Neural cell (in vitro differentiated cells): ENCODE measurements around the gene CIB4. TPM values are rescaled to one million over a fixed set of nuclear protein-coding genes. Genes with fewer than 3 reads are reported as not detected.

Experiments used
- H2AFZ ChIP-seq: fragments of 200-600, 300-800 bp; sonication (generic), shearing (Covaris generic); 2 replicates; pipeline ENCODE4 v1.6.0; 2014; ENCODE audit warnings: low read depth, mild to moderate bottlenecking, antibody characterized with exemption, low read length, moderate library complexity
- H3F3A ChIP-seq: fragments of 200-600 bp; shearing (Covaris generic); 2 replicates; pipeline ENCODE4 v1.6.1; 2016; ENCODE audit warnings: mild to moderate bottlenecking, moderate library complexity, mixed read lengths, antibody characterized with exemption, low read length; ENCODE audit not compliant: insufficient read depth, poor library complexity, severe bottlenecking
- H3K27ac ChIP-seq: fragments of 200-600, 300-800 bp; sonication (generic), shearing (Covaris generic); 2 replicates; pipeline ENCODE4 v1.5.1; 2014; ENCODE audit warnings: mild to moderate bottlenecking, low read length, moderate library complexity
- H3K27me3 ChIP-seq: fragments of 300-800, 200-600 bp; sonication (generic), shearing (Covaris generic); 2 replicates; pipeline ENCODE4 v1.6.0; 2014; ENCODE audit warnings: mild to moderate bottlenecking, low read depth, low read length, moderate library complexity; ENCODE audit not compliant: insufficient read depth
- H3K36me3 ChIP-seq: fragments of 300-800, 200-600 bp; sonication (generic), shearing (Covaris generic); 2 replicates; pipeline ENCODE4 v1.5.1; 2014; ENCODE audit warnings: mild to moderate bottlenecking, antibody characterized with exemption, low read length, moderate library complexity; ENCODE audit not compliant: insufficient read depth
- H3K4me2 ChIP-seq: fragments of 300-800, 200-600 bp; sonication (generic), shearing (Covaris generic); 2 replicates; pipeline ENCODE4 v1.6.0; 2014; ENCODE audit warnings: mild to moderate bottlenecking, low read length
- H3K4me3 ChIP-seq: fragments of 300-800, 200-600 bp; sonication (generic), shearing (Covaris generic); 2 replicates; pipeline ENCODE4 v1.5.1; 2014; ENCODE audit warnings: mild to moderate bottlenecking, low read length, moderate library complexity
- H3K79me2 ChIP-seq: fragments of 200-600 bp; shearing (Covaris generic); replicated peaks from 2 replicates; pipeline ENCODE4 v1.6.0; 2014; ENCODE audit warnings: mild to moderate bottlenecking, low read length, moderate library complexity; ENCODE audit not compliant: insufficient read depth
- H3K9ac ChIP-seq: fragments of 300-800, 200-600 bp; sonication (generic), shearing (Covaris generic); 2 replicates; pipeline ENCODE4 v1.6.1; 2016; ENCODE audit warnings: mild to moderate bottlenecking, low read length, mixed read lengths
- H3K9me2 ChIP-seq: fragments of 200-600 bp; shearing (Covaris generic); 2 replicates; pipeline ENCODE4 v1.6.1; 2016; ENCODE audit warnings: mild to moderate bottlenecking, low read length, mixed read lengths; ENCODE audit not compliant: insufficient read depth
- H3K9me3 ChIP-seq: fragments of 200-600, 300-800 bp; sonication (generic), shearing (Covaris generic); 2 replicates; pipeline ENCODE4 v1.6.1; 2016; ENCODE audit warnings: mild to moderate bottlenecking, mixed run types, low read length, moderate library complexity, mixed read lengths
- H4K20me1 ChIP-seq: fragments of 200-600 bp; shearing (Covaris generic); 2 replicates; pipeline ENCODE4 v1.6.1; 2016; ENCODE audit warnings: mild to moderate bottlenecking, mixed run types; ENCODE audit not compliant: insufficient read depth
- EP300 ChIP-seq: fragments of 450-650 bp; conservative IDR thresholded peaks from 2 replicates; pipeline ENCODE4 v1.6.1; 2014; ENCODE audit warnings: antibody characterized with exemption, mild to moderate bottlenecking, moderate library complexity; ENCODE audit not compliant: poor library complexity, severe bottlenecking
- EZH2 ChIP-seq: fragments of 200-600, 300-800 bp; shearing (Covaris generic), sonication (generic); IDR thresholded peaks from 2 replicates; pipeline ENCODE4 v1.6.1; 2014; ENCODE audit warnings: antibody characterized with exemption, low read length, borderline replicate concordance, mild to moderate bottlenecking; ENCODE audit not compliant: insufficient read depth, poor library complexity, severe bottlenecking
- MXI1 ChIP-seq: fragments of 450-650 bp; conservative IDR thresholded peaks from 2 replicates; pipeline ENCODE4 v1.6.1; 2014; ENCODE audit warnings: antibody characterized with exemption, mild to moderate bottlenecking; ENCODE audit not compliant: poor library complexity, severe bottlenecking
- POLR2AphosphoS5 ChIP-seq: IDR thresholded peaks from 2 replicates; pipeline ENCODE4 v1.6.1; 2012
- RAD21 ChIP-seq: fragments of 450-650 bp; conservative IDR thresholded peaks from 2 replicates; pipeline ENCODE4 v1.6.1; 2014; ENCODE audit warnings: antibody characterized with exemption, mild to moderate bottlenecking, moderate library complexity
- SMC3 ChIP-seq: fragments of 450-650 bp; conservative IDR thresholded peaks from 2 replicates; pipeline ENCODE4 v1.6.1; 2014; ENCODE audit warnings: antibody characterized with exemption, mild to moderate bottlenecking, moderate library complexity; ENCODE audit not compliant: poor library complexity
- TAF1 ChIP-seq: IDR thresholded peaks from 2 replicates; pipeline ENCODE4 v1.6.1; 2012; ENCODE audit warnings: low read depth
- polyA plus RNA-seq: library from polyadenylated mRNA; depleted of rRNA; stranded (reverse); fragments of >200 nt; gene quantifications from 2 replicates; pipeline ENCODE4 v1.2.3, GENCODE V29; 2014
- TF ChIP-seq, protein P1 (sequence below): IDR thresholded peaks from 2 replicates; pipeline ENCODE4 v1.6.1; 2012; ENCODE audit warnings: borderline replicate concordance
- TF ChIP-seq, protein P2 (sequence below): fragments of 450-650 bp; IDR thresholded peaks from 2 replicates; pipeline ENCODE4 v1.5.1; 2014; ENCODE audit warnings: antibody characterized with exemption, mild to moderate bottlenecking, moderate library complexity; ENCODE audit not compliant: poor library complexity, severe bottlenecking

Gene CIB4
- polyA plus RNA-seq, 1 donor from 2014 or later: not detected

DNA sequence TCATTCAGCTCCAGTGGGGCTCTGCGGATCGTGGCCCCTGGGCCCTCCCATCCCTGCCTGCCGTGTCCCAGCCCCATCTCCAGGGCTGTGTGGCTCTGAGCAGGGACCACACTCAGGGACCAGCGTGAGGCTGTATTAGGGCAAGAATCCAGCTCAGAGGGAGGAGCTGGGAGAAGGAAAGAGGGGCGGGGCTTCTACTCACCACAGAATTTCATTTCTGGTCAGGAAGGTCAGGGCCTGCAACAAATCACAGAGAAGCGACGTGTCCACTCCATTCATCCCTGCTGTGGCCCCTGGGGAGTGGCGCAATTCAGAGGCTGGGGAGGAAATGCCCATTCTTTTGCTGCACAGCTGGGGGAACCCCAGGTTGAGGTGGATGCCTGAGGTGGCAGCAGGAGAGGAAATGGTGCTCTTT is 828 bp downstream of the CIB4 start:
- Histone ChIP-seq H3K4me3 (no peak overlapping the region), H3K27me3 (no peaks in the 10 kb centered on the region), H3K9me3 (no peaks in the 10 kb centered on the region), H3K4me2 (no peak overlapping the region), H4K20me1 (no peaks in the 10 kb centered on the region), H3F3A (no peaks in the 10 kb centered on the region), H3K79me2 (no peaks in the 10 kb centered on the region), H2AFZ (no peak overlapping the region), H3K36me3 (no peaks in the 10 kb centered on the region), H3K9me2 (no peaks in the 10 kb centered on the region), H3K27ac (no peak overlapping the region), H3K9ac (no peak overlapping the region)
- TF ChIP-seq SMC3: no peak
- TF ChIP-seq, protein P1, sequence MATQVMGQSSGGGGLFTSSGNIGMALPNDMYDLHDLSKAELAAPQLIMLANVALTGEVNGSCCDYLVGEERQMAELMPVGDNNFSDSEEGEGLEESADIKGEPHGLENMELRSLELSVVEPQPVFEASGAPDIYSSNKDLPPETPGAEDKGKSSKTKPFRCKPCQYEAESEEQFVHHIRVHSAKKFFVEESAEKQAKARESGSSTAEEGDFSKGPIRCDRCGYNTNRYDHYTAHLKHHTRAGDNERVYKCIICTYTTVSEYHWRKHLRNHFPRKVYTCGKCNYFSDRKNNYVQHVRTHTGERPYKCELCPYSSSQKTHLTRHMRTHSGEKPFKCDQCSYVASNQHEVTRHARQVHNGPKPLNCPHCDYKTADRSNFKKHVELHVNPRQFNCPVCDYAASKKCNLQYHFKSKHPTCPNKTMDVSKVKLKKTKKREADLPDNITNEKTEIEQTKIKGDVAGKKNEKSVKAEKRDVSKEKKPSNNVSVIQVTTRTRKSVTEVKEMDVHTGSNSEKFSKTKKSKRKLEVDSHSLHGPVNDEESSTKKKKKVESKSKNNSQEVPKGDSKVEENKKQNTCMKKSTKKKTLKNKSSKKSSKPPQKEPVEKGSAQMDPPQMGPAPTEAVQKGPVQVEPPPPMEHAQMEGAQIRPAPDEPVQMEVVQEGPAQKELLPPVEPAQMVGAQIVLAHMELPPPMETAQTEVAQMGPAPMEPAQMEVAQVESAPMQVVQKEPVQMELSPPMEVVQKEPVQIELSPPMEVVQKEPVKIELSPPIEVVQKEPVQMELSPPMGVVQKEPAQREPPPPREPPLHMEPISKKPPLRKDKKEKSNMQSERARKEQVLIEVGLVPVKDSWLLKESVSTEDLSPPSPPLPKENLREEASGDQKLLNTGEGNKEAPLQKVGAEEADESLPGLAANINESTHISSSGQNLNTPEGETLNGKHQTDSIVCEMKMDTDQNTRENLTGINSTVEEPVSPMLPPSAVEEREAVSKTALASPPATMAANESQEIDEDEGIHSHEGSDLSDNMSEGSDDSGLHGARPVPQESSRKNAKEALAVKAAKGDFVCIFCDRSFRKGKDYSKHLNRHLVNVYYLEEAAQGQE: no peak
- TF ChIP-seq EP300: no peak
- TF ChIP-seq, protein P2, sequence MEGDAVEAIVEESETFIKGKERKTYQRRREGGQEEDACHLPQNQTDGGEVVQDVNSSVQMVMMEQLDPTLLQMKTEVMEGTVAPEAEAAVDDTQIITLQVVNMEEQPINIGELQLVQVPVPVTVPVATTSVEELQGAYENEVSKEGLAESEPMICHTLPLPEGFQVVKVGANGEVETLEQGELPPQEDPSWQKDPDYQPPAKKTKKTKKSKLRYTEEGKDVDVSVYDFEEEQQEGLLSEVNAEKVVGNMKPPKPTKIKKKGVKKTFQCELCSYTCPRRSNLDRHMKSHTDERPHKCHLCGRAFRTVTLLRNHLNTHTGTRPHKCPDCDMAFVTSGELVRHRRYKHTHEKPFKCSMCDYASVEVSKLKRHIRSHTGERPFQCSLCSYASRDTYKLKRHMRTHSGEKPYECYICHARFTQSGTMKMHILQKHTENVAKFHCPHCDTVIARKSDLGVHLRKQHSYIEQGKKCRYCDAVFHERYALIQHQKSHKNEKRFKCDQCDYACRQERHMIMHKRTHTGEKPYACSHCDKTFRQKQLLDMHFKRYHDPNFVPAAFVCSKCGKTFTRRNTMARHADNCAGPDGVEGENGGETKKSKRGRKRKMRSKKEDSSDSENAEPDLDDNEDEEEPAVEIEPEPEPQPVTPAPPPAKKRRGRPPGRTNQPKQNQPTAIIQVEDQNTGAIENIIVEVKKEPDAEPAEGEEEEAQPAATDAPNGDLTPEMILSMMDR: no peak
- TF ChIP-seq POLR2AphosphoS5: no peak

DNA sequence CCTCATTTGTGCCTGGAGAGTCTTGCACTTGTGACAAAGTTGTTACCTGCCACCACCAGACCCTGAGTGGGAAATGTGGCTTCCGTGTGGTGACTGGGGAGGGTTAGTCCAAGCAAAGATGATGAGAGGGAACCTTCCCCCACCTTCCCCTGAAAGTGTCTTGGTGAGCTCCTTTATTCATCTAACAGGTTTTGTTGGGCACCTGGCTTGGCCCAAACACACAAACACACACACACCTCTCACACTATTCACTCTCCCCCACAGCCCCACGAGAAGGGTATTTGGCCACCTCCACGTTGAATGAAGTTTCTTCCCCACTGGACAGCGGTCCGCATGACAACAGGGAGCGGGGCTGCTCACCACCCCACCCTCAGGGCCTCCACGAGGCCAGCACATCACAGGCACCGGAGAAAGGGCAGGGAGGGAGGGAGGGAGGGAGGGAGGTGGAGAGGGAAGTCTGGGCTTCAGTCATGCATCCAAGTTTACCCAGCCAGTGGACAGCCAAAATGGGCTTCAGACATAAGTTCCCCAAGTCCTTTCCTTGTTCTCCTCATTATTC is 1.4 kb downstream of the CIB4 start:
- no peaks in the 10 kb centered on the region for H4K20me1 ChIP-seq
- no peaks in the 10 kb centered on the region for H3F3A ChIP-seq
- H3K4me2 ChIP-seq: no peak overlapping the region
- no peak overlapping the region for H3K27ac ChIP-seq
- H3K9ac ChIP-seq: no peak overlapping the region
- no peaks in the 10 kb centered on the region for H3K9me2 ChIP-seq
- H3K79me2 ChIP-seq: no peaks in the 10 kb centered on the region
- no peaks in the 10 kb centered on the region for H3K27me3 ChIP-seq
- H3K36me3 ChIP-seq: no peaks in the 10 kb centered on the region
- H3K4me3 ChIP-seq: no peak overlapping the region
- no peaks in the 10 kb centered on the region for H3K9me3 ChIP-seq
- TF ChIP-seq, protein P1: no peak
- TF ChIP-seq EP300: no peak
- no peak for TF ChIP-seq TAF1
- TF ChIP-seq RAD21: no peak
- TF ChIP-seq, protein P2: no peak
- no peak for TF ChIP-seq SMC3
- TF ChIP-seq POLR2AphosphoS5: no peak
- no peak for TF ChIP-seq EZH2
- no peak for TF ChIP-seq MXI1
- H2AFZ ChIP-seq: no peak overlapping the region
